HG03097 (cell line): ENCODE measurements around the gene NAALADL2.
"Not testable (repeated sequence)": the region's sequence is repeated elsewhere in the genome, so short reads cannot be mapped to it uniquely, and the experiment has no call there.

Experiments
- ATAC-seq: cut with Tn5 transposase; IDR thresholded peaks from one replicate; pipeline ENCODE4 v1.9.1; 2021; ENCODE audit not compliant: unreplicated experiment, low FRiP score

Gene NAALADL2

GRCh38 chr3:175121225-175121624, 262.1 kb downstream of the NAALADL2 start:
- no peak for ATAC-seq

- ATAC-seq: no peak
Observed at GRCh38 chr3:175127075-175127662, 268.0 kb downstream of the NAALADL2 start.

- no peak for ATAC-seq
Observed at GRCh38 chr3:175129126-175129525, 270.0 kb downstream of the NAALADL2 start.

GRCh38 chr3:175129571-175129970, 270.4 kb downstream of the NAALADL2 start:
- ATAC-seq: no peak

GRCh38 chr3:175131866-175132265, 272.7 kb downstream of the NAALADL2 start:
- not testable (repeated sequence) for ATAC-seq

- not testable (repeated sequence) for ATAC-seq
Observed at GRCh38 chr3:175132706-175133105, 273.6 kb downstream of the NAALADL2 start.

- no peak for ATAC-seq
Observed at GRCh38 chr3:175144368-175144767, 285.2 kb downstream of the NAALADL2 start.

GRCh38 chr3:175146258-175146657, 287.1 kb downstream of the NAALADL2 start:
- ATAC-seq: no peak

GRCh38 chr3:175149675-175150074, 290.5 kb downstream of the NAALADL2 start:
- no peak for ATAC-seq

- no peak for ATAC-seq
Observed at GRCh38 chr3:175150812-175151401, 291.8 kb downstream of the NAALADL2 start.

- ATAC-seq: no peak
Observed at GRCh38 chr3:175153595-175153994, 294.5 kb downstream of the NAALADL2 start.

- no peak for ATAC-seq
Observed at GRCh38 chr3:175155172-175155571, 296.0 kb downstream of the NAALADL2 start.

GRCh38 chr3:175159202-175159601, 300.1 kb downstream of the NAALADL2 start:
- ATAC-seq: no peak

- ATAC-seq: no peak
Observed at GRCh38 chr3:175161291-175161690, 302.2 kb downstream of the NAALADL2 start.

- ATAC-seq: no peak
Observed at GRCh38 chr3:175163686-175164085, 304.6 kb downstream of the NAALADL2 start.

GRCh38 chr3:175173117-175173516, 314.0 kb downstream of the NAALADL2 start:
- ATAC-seq: not testable (repeated sequence)

- no peak for ATAC-seq
Observed at GRCh38 chr3:175176556-175176955, 317.4 kb downstream of the NAALADL2 start.

- ATAC-seq: no peak
Observed at GRCh38 chr3:175179055-175179454, 319.9 kb downstream of the NAALADL2 start.

- ATAC-seq: no peak
Observed at GRCh38 chr3:175184392-175184791, 325.3 kb downstream of the NAALADL2 start.

GRCh38 chr3:175185903-175186302, 326.8 kb downstream of the NAALADL2 start:
- ATAC-seq: no peak

GRCh38 chr3:175186511-175186910, 327.4 kb downstream of the NAALADL2 start:
- no peak for ATAC-seq

- no peak for ATAC-seq
Observed at GRCh38 chr3:175187586-175187985, 328.5 kb downstream of the NAALADL2 start.

GRCh38 chr3:175192536-175192935, 333.4 kb downstream of the NAALADL2 start:
- ATAC-seq: no peak
